HCT116 (cell line): ENCODE data around the gene ERC1. TPM values are rescaled to one million over a fixed set of nuclear protein-coding genes. Genes with fewer than 3 reads are reported as not detected.

Source experiments
- ATAC-seq: fragments of 200-7000 bp; cut with Tn5 transposase; 2 replicates; pipeline ENCODE4 v1.9.1; 2020; ENCODE audit warnings: mild to moderate bottlenecking, moderate library complexity
- BruUV-seq: library from RNA; stranded (reverse); fragments of 400-500 nt; replicated peaks from 2 replicates; lab custom pipeline; 2021; lab: Mats Ljungman, UMichigan
- CTCF ChIA-PET: fragments of 300-600 bp; sonication (Branson Sonifier 250); formaldehyde crosslinking; loops from one replicate; lab custom pipeline; 2021; ENCODE audit warnings: antibody characterized with exemption; lab: Charles Lee
- POLR2A ChIA-PET: fragments of 300-600, 350-600 bp; sonication (Branson Sonifier 250); formaldehyde crosslinking; loops from one replicate; lab custom pipeline; 2021; ENCODE audit warnings: antibody characterized with exemption; lab: Charles Lee
- RAD21 ChIA-PET, 2 experiments: fragments of 300-600 bp; sonication (Branson Sonifier 250); formaldehyde crosslinking; loops; one replicate each; lab custom pipeline; 2023; ENCODE audit warnings: low total read pairs in 2 of 2; ENCODE audit not compliant: uncharacterized antibody in 2 of 2, unreplicated experiment in 2 of 2, low non-redundant PET in 1 of 2; lab: Charles Lee
- DNase-seq: peaks from one replicate; pipeline ENCODE4 v3.0.0-alpha.2; 2010; ENCODE audit warnings: low read depth, low spot score
- H2AFZ ChIP-seq: fragments of 200-600 bp; shearing (Covaris generic), sonication (generic); 2 replicates; pipeline ENCODE4 v1.6.1; 2017; ENCODE audit warnings: low read depth, mixed run types, mixed read lengths, antibody characterized with exemption, low read length; ENCODE audit not compliant: poor library complexity, severe bottlenecking
- H3K27ac ChIP-seq: 2 replicates; pipeline ENCODE4 v1.5.1; 2012; ENCODE audit warnings: low read depth, low read length
- H3K27me3 ChIP-seq: fragments of 200-600 bp; sonication (generic); 2 replicates; pipeline ENCODE4 v1.6.1; 2016; ENCODE audit warnings: mixed run types, low read length, mixed read lengths; ENCODE audit not compliant: insufficient read depth
- H3K36me3 ChIP-seq, 2 experiments: fragments of 200-500 bp in 1 of 2; fragments of 200-600 bp in 1 of 2; sonication (Bioruptor generic) in 1 of 2; sonication (generic) in 1 of 2; 2 replicates each; pipeline versions ENCODE4 v1.5.1 to v1.6.1; 2014 to 2016; ENCODE audit warnings: low read length in 2 of 2, inconsistent platforms in 1 of 2, mixed read lengths in 1 of 2, mixed run types in 1 of 2; ENCODE audit not compliant: insufficient read depth in 2 of 2, control insufficient read depth in 1 of 2
- H3K4me1 ChIP-seq, 2 experiments: fragments of 200-600 bp in 1 of 2; sonication (generic) in 1 of 2; 2 replicates each; pipeline versions ENCODE4 v1.5.1 to v1.6.1; 2012 to 2017; ENCODE audit warnings: low read length in 2 of 2, inconsistent platforms in 1 of 2, mild to moderate bottlenecking in 1 of 2, mixed read lengths in 1 of 2, mixed run types in 1 of 2, moderate library complexity in 1 of 2; ENCODE audit not compliant: insufficient read depth in 2 of 2, control insufficient read depth in 1 of 2
- H3K4me2 ChIP-seq: fragments of 200-600 bp; sonication (generic); 2 replicates; pipeline ENCODE4 v1.6.1; 2017; ENCODE audit warnings: mixed run types, low read length, mixed read lengths
- H3K4me3 ChIP-seq, 2 experiments: fragments of 200-600 bp in 1 of 2; sonication (generic) in 1 of 2; replicated peaks in 1 of 2; 2 replicates each; pipeline ENCODE4 v1.5.1; 2011 to 2016; ENCODE audit warnings: low read length in 2 of 2, control low read depth in 1 of 2, low read depth in 1 of 2, mild to moderate bottlenecking in 1 of 2, mixed read lengths in 1 of 2, mixed run types in 1 of 2
- H3K79me2 ChIP-seq: fragments of 200-600 bp; sonication (generic); 2 replicates; pipeline ENCODE4 v1.6.1; 2017; ENCODE audit warnings: mild to moderate bottlenecking, mixed run types, low read length, moderate library complexity, mixed read lengths; ENCODE audit not compliant: insufficient read depth
- H3K9ac ChIP-seq: fragments of 200-600 bp; sonication (generic); 2 replicates; pipeline ENCODE4 v1.6.1; 2016; ENCODE audit warnings: low read length, mixed read lengths
- H3K9me2 ChIP-seq: fragments of 200-600 bp; sonication (generic), shearing (Covaris generic); 2 replicates; pipeline ENCODE4 v1.6.1; 2017; ENCODE audit warnings: mixed run types, mild to moderate bottlenecking, moderate library complexity; ENCODE audit not compliant: insufficient read depth
- H3K9me3 ChIP-seq, 2 experiments: fragments of 200-500 bp in 1 of 2; fragments of 200-600 bp in 1 of 2; sonication (Bioruptor generic) in 1 of 2; sonication (generic) in 1 of 2; 2 replicates each; pipeline ENCODE4 v1.6.1; 2014 to 2017; ENCODE audit warnings: low read length in 2 of 2, mixed read lengths in 2 of 2, inconsistent platforms in 1 of 2, low read depth in 1 of 2, mild to moderate bottlenecking in 1 of 2, mixed run types in 1 of 2, moderate library complexity in 1 of 2; ENCODE audit not compliant: control insufficient read depth in 1 of 2, insufficient read depth in 1 of 2
- H4K20me1 ChIP-seq: fragments of 200-600 bp; sonication (generic), shearing (Covaris generic); 2 replicates; pipeline ENCODE4 v1.6.1; 2017; ENCODE audit warnings: mixed run types, mild to moderate bottlenecking, moderate library complexity; ENCODE audit not compliant: insufficient read depth
- CBX3 ChIP-seq: IDR thresholded peaks from 2 replicates; pipeline ENCODE4 v1.6.1; 2012; ENCODE audit warnings: low read depth
- CEBPB ChIP-seq: IDR thresholded peaks from 2 replicates; pipeline ENCODE4 v1.6.1; 2012; ENCODE audit warnings: low read depth
- EGR1 ChIP-seq: IDR thresholded peaks from 2 replicates; pipeline ENCODE4 v1.6.1; 2012; ENCODE audit warnings: low read depth
- ELF1 ChIP-seq: IDR thresholded peaks from 2 replicates; pipeline ENCODE4 v1.6.1; 2012; ENCODE audit warnings: low read depth, borderline replicate concordance
- EZH2 ChIP-seq: fragments of 200-600 bp; sonication (generic); IDR thresholded peaks from 2 replicates; pipeline ENCODE4 v1.6.1; 2017; ENCODE audit warnings: antibody characterized with exemption, mixed run types
- EZH2phosphoT487 ChIP-seq: fragments of 200-600 bp; IDR thresholded peaks from 2 replicates; pipeline ENCODE4 v1.6.1; 2018; ENCODE audit warnings: antibody characterized with exemption, borderline replicate concordance
- FOSL1 ChIP-seq: IDR thresholded peaks from 2 replicates; pipeline ENCODE4 v1.6.1; 2012; ENCODE audit warnings: low read depth
- JUND ChIP-seq: IDR thresholded peaks from 2 replicates; pipeline ENCODE4 v1.6.1; 2012
- RAD21 ChIP-seq: IDR thresholded peaks from 2 replicates; pipeline ENCODE4 v1.6.1; 2012; ENCODE audit warnings: low read depth, mild to moderate bottlenecking
- SP1 ChIP-seq: IDR thresholded peaks from 2 replicates; pipeline ENCODE4 v1.6.1; 2012; ENCODE audit warnings: low read depth
- TCF7L2 ChIP-seq: IDR thresholded peaks from 2 replicates; pipeline ENCODE4 v1.7.0; 2011; ENCODE audit warnings: borderline replicate concordance, inconsistent platforms; ENCODE audit not compliant: insufficient read depth, insufficient read length; ENCODE audit errors: extremely low read depth
- YY1 ChIP-seq: IDR thresholded peaks from 2 replicates; pipeline ENCODE4 v1.6.1; 2011; ENCODE audit warnings: low read length, low read depth, moderate library complexity, mild to moderate bottlenecking; ENCODE audit not compliant: insufficient replicate concordance; ENCODE audit errors: extremely low read depth
- intact Hi-C: fragments of 100-400 bp; cut with micrococcal nuclease; formaldehyde crosslinking; loops from 2 replicates; pipeline ENCODE4 v1.10.0; 2022
- total RNA-seq: library from RNA; stranded (reverse); gene quantifications from one replicate; pipeline ENCODE4 v1.2.1, GENCODE V29; 2021; ENCODE audit not compliant: unreplicated experiment
- TF ChIP-seq, protein P1 (sequence below): IDR thresholded peaks from 2 replicates; pipeline ENCODE4 v1.6.1; 2012
- TF ChIP-seq, protein P2 (sequence below), 3 experiments: fragments of 200-600 bp in 1 of 3; sonication (generic) in 1 of 3; IDR thresholded peaks in 2 of 3; conservative IDR thresholded peaks in 1 of 3; 2 replicates each; pipeline ENCODE4 v1.5.1; 2012 to 2017; ENCODE audit warnings: low read depth in 2 of 3, low read length in 2 of 3, antibody characterized with exemption in 1 of 3, borderline replicate concordance in 1 of 3, control low read depth in 1 of 3, mild to moderate bottlenecking in 1 of 3, mixed read lengths in 1 of 3, mixed run types in 1 of 3, moderate library complexity in 1 of 3; ENCODE audit not compliant: insufficient read depth in 1 of 3
- TF ChIP-seq, protein P3 (sequence below): IDR thresholded peaks from 2 replicates; pipeline ENCODE4 v1.6.1; 2012; ENCODE audit warnings: low read depth
- TF ChIP-seq, protein P4 (sequence below): IDR thresholded peaks from 2 replicates; pipeline ENCODE4 v1.6.1; 2012
- TF ChIP-seq, protein P5 (sequence below): IDR thresholded peaks from 2 replicates; pipeline ENCODE4 v1.6.1; 2011; ENCODE audit warnings: mild to moderate bottlenecking, low read length, moderate library complexity; ENCODE audit not compliant: insufficient replicate concordance; ENCODE audit errors: extremely low read depth

Gene ERC1
- total RNA-seq, 1 experiment from 2014 or later: 41.9 TPM

DNA sequence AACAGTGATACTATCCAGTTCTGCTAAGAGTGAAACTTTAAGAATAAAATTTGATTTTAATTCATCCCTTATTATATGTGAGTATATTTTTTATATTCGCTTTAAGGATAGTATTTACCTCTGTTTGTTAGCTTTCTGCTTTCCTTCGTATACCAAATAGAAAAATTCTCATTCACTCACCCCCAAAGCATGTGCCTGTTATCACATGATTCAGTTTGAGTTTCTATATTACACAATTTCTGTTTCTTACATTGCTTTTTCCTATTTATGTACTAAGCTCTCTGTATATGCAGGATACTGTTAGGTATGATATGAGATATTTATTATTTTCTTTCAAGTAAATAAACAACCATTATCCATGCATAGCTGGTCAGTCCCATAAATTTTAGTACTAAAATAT lies 328.2 kb downstream of the ERC1 start:
- CTCF ChIA-PET: no interaction called here
- no peaks in the 10 kb centered on the region for H4K20me1 ChIP-seq

More for the DNA sequence above, 328.2 kb downstream of the ERC1 start:
- Histone ChIP-seq H3K9ac (no peak overlapping the region), H2AFZ (no peak overlapping the region), H3K9me3 (no peaks in the 10 kb centered on the region), H3K4me1 (no peaks in the 10 kb centered on the region; a peak in 1 of 4 replicates), H3K79me2 (no peaks in the 10 kb centered on the region)
- no TSS peak for BruUV-seq
- no peak for DNase-seq
- intact Hi-C loops: no loop called here
- no peak for TF ChIP-seq EZH2
- TF ChIP-seq, protein P1, sequence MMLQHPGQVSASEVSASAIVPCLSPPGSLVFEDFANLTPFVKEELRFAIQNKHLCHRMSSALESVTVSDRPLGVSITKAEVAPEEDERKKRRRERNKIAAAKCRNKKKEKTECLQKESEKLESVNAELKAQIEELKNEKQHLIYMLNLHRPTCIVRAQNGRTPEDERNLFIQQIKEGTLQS: no peak
- TF ChIP-seq, protein P2, sequence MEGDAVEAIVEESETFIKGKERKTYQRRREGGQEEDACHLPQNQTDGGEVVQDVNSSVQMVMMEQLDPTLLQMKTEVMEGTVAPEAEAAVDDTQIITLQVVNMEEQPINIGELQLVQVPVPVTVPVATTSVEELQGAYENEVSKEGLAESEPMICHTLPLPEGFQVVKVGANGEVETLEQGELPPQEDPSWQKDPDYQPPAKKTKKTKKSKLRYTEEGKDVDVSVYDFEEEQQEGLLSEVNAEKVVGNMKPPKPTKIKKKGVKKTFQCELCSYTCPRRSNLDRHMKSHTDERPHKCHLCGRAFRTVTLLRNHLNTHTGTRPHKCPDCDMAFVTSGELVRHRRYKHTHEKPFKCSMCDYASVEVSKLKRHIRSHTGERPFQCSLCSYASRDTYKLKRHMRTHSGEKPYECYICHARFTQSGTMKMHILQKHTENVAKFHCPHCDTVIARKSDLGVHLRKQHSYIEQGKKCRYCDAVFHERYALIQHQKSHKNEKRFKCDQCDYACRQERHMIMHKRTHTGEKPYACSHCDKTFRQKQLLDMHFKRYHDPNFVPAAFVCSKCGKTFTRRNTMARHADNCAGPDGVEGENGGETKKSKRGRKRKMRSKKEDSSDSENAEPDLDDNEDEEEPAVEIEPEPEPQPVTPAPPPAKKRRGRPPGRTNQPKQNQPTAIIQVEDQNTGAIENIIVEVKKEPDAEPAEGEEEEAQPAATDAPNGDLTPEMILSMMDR (IDR thresholded peaks at IDR 0.05 in 2 of 3, conservative IDR thresholded peaks at IDR 0.05 in 1 of 3; ENCODE audit: borderline replicate concordance in 1 of 3, insufficient read depth in 1 of 3, low read depth in 2 of 3, low read length in 2 of 3): no peak
- TF ChIP-seq EGR1: no peak
- no peak for TF ChIP-seq ELF1
- TF ChIP-seq RAD21: no peak
- TF ChIP-seq, protein P3, sequence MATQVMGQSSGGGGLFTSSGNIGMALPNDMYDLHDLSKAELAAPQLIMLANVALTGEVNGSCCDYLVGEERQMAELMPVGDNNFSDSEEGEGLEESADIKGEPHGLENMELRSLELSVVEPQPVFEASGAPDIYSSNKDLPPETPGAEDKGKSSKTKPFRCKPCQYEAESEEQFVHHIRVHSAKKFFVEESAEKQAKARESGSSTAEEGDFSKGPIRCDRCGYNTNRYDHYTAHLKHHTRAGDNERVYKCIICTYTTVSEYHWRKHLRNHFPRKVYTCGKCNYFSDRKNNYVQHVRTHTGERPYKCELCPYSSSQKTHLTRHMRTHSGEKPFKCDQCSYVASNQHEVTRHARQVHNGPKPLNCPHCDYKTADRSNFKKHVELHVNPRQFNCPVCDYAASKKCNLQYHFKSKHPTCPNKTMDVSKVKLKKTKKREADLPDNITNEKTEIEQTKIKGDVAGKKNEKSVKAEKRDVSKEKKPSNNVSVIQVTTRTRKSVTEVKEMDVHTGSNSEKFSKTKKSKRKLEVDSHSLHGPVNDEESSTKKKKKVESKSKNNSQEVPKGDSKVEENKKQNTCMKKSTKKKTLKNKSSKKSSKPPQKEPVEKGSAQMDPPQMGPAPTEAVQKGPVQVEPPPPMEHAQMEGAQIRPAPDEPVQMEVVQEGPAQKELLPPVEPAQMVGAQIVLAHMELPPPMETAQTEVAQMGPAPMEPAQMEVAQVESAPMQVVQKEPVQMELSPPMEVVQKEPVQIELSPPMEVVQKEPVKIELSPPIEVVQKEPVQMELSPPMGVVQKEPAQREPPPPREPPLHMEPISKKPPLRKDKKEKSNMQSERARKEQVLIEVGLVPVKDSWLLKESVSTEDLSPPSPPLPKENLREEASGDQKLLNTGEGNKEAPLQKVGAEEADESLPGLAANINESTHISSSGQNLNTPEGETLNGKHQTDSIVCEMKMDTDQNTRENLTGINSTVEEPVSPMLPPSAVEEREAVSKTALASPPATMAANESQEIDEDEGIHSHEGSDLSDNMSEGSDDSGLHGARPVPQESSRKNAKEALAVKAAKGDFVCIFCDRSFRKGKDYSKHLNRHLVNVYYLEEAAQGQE: no peak
- no peak for TF ChIP-seq CEBPB
- TF ChIP-seq JUND: no peak
- TF ChIP-seq, protein P4, sequence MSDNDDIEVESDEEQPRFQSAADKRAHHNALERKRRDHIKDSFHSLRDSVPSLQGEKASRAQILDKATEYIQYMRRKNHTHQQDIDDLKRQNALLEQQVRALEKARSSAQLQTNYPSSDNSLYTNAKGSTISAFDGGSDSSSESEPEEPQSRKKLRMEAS: no peak
- no peak for TF ChIP-seq TCF7L2
- no peak for TF ChIP-seq FOSL1
- no peak for TF ChIP-seq EZH2phosphoT487
- TF ChIP-seq YY1: no peak
- TF ChIP-seq CBX3: no peak
- TF ChIP-seq, protein P5, sequence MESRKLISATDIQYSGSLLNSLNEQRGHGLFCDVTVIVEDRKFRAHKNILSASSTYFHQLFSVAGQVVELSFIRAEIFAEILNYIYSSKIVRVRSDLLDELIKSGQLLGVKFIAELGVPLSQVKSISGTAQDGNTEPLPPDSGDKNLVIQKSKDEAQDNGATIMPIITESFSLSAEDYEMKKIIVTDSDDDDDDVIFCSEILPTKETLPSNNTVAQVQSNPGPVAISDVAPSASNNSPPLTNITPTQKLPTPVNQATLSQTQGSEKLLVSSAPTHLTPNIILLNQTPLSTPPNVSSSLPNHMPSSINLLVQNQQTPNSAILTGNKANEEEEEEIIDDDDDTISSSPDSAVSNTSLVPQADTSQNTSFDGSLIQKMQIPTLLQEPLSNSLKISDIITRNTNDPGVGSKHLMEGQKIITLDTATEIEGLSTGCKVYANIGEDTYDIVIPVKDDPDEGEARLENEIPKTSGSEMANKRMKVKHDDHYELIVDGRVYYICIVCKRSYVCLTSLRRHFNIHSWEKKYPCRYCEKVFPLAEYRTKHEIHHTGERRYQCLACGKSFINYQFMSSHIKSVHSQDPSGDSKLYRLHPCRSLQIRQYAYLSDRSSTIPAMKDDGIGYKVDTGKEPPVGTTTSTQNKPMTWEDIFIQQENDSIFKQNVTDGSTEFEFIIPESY: no peak
- TF ChIP-seq SP1: no peak
- TF ChIP-seq, all 23 proteins: peak for 0
- Histone ChIP-seq H3K36me3 (no peaks in the 10 kb centered on the region), H3K4me2 (no peak overlapping the region), H3K9me2 (no peaks in the 10 kb centered on the region), H3K27me3 (no peaks in the 10 kb centered on the region), H3K4me3 (no peak overlapping the region), H3K27ac (no peak overlapping the region)
- POLR2A ChIA-PET: no interaction called here
- ATAC-seq: no peak
- RAD21 ChIA-PET: no interaction called here
